H9 (cell line): ENCODE measurements around the gene ARHGAP24. TPM values are rescaled to one million over a fixed set of nuclear protein-coding genes. Genes with fewer than 3 reads are reported as not detected.

Source experiments
- DNase-seq: peaks from one replicate; pipeline ENCODE4 v3.0.0-alpha.2; 2017
- H2AFZ ChIP-seq: one replicate; pipeline ENCODE4 v1.6.1; 2013; ENCODE audit warnings: mild to moderate bottlenecking, low read length, control low read depth, moderate library complexity
- H2AK5ac ChIP-seq: 2 replicates; pipeline ENCODE4 v1.6.1; 2013; ENCODE audit warnings: low read length, control low read depth, mixed read lengths; ENCODE audit not compliant: insufficient read length
- H2BK120ac ChIP-seq: one replicate; pipeline ENCODE4 v1.6.1; 2013; ENCODE audit warnings: low read depth, mild to moderate bottlenecking, low read length, control low read depth, inconsistent platforms; ENCODE audit not compliant: poor library complexity, severe bottlenecking
- H2BK12ac ChIP-seq: 2 replicates; pipeline ENCODE4 v1.6.1; 2013; ENCODE audit warnings: low read length, control low read depth, mixed read lengths, low read depth; ENCODE audit not compliant: insufficient read length
- H2BK15ac ChIP-seq: 2 replicates; pipeline ENCODE4 v1.6.1; 2013; ENCODE audit warnings: low read depth, low read length, control low read depth
- H2BK20ac ChIP-seq: one replicate; pipeline ENCODE4 v1.6.1; 2013; ENCODE audit warnings: low read depth, mild to moderate bottlenecking, low read length, control low read depth, inconsistent platforms; ENCODE audit not compliant: poor library complexity, severe bottlenecking
- H2BK5ac ChIP-seq: 2 replicates; pipeline ENCODE4 v1.6.1; 2013; ENCODE audit warnings: low read length, control low read depth, mixed read lengths; ENCODE audit not compliant: insufficient read length
- H3K14ac ChIP-seq: 2 replicates; pipeline ENCODE4 v1.6.1; 2013; ENCODE audit warnings: low read length, control low read depth; ENCODE audit not compliant: insufficient read depth
- H3K18ac ChIP-seq: 2 replicates; pipeline ENCODE4 v1.6.1; 2013; ENCODE audit warnings: low read depth, mild to moderate bottlenecking, mixed read lengths, low read length, control low read depth; ENCODE audit not compliant: insufficient read length
- H3K23ac ChIP-seq: 2 replicates; pipeline ENCODE4 v1.6.1; 2013; ENCODE audit warnings: low read length, control low read depth, mixed read lengths, low read depth; ENCODE audit not compliant: insufficient read length
- H3K23me2 ChIP-seq: 2 replicates; pipeline ENCODE4 v1.6.1; 2013; ENCODE audit warnings: low read depth, mild to moderate bottlenecking, mixed read lengths, low read length, control low read depth; ENCODE audit not compliant: insufficient read length, poor library complexity, severe bottlenecking
- H3K27ac ChIP-seq: 2 replicates; pipeline ENCODE4 v1.5.1; 2013; ENCODE audit warnings: low read length, control low read depth, mixed read lengths, low read depth; ENCODE audit not compliant: insufficient read length
- H3K27me3 ChIP-seq: 2 replicates; pipeline ENCODE4 v1.6.1; 2013; ENCODE audit warnings: low read length, control low read depth, inconsistent platforms; ENCODE audit not compliant: insufficient read depth
- H3K4ac ChIP-seq: 2 replicates; pipeline ENCODE4 v1.6.1; 2013; ENCODE audit warnings: low read depth, mild to moderate bottlenecking, control low read depth, inconsistent platforms, low read length, moderate library complexity
- H3K4me1 ChIP-seq: 2 replicates; pipeline ENCODE4 v1.6.1; 2013; ENCODE audit warnings: low read length, control low read depth, inconsistent platforms; ENCODE audit not compliant: insufficient read depth
- H3K4me2 ChIP-seq: 2 replicates; pipeline ENCODE4 v1.6.1; 2013; ENCODE audit warnings: low read length, control low read depth, mixed read lengths; ENCODE audit not compliant: insufficient read length, insufficient read depth
- H3K56ac ChIP-seq: 2 replicates; pipeline ENCODE4 v1.6.1; 2013; ENCODE audit warnings: low read depth, mild to moderate bottlenecking, mixed read lengths, low read length, control low read depth; ENCODE audit not compliant: insufficient read length
- H3K79me1 ChIP-seq: 2 replicates; pipeline ENCODE4 v1.6.1; 2013; ENCODE audit warnings: low read depth, mild to moderate bottlenecking, moderate library complexity, low read length, control low read depth, inconsistent platforms; ENCODE audit not compliant: insufficient read depth, poor library complexity, severe bottlenecking
- H3K79me2 ChIP-seq: 2 replicates; pipeline ENCODE4 v1.6.1; 2013; ENCODE audit warnings: low read length, control low read depth, inconsistent platforms; ENCODE audit not compliant: insufficient read depth
- H3K9ac ChIP-seq: 2 replicates; pipeline ENCODE4 v1.6.1; 2013; ENCODE audit warnings: low read length, control low read depth, mixed read lengths; ENCODE audit not compliant: insufficient read length; ENCODE audit errors: extremely low read depth
- H3K9me3 ChIP-seq: one replicate; pipeline ENCODE4 v1.6.1; 2013; ENCODE audit warnings: low read depth, low read length, inconsistent platforms; ENCODE audit not compliant: control insufficient read depth
- H3T11ph ChIP-seq: one replicate; pipeline ENCODE4 v1.6.1; 2013; ENCODE audit warnings: mild to moderate bottlenecking, low read length, control low read depth, inconsistent platforms
- H4K20me1 ChIP-seq: one replicate; pipeline ENCODE4 v1.6.1; 2013; ENCODE audit not compliant: control insufficient read depth, insufficient read length, insufficient read depth
- H4K5ac ChIP-seq: 2 replicates; pipeline ENCODE4 v1.6.1; 2013; ENCODE audit warnings: low read depth, mild to moderate bottlenecking, mixed read lengths, low read length, control low read depth; ENCODE audit not compliant: insufficient read length
- H4K8ac ChIP-seq: replicated peaks from 2 replicates; pipeline ENCODE4 v1.6.1; 2013; ENCODE audit warnings: low read length, control low read depth, mixed read lengths, low read depth; ENCODE audit not compliant: insufficient read length
- H4K91ac ChIP-seq: 2 replicates; pipeline ENCODE4 v1.6.1; 2013; ENCODE audit warnings: low read depth, mild to moderate bottlenecking, moderate library complexity, mixed read lengths, low read length, control low read depth; ENCODE audit not compliant: insufficient read length
- H3K27ac Mint-ChIP-seq, 3 experiments: 2 replicates in 2 of 3; 3 replicates in 1 of 3; pipeline ENCODE4 v1.8.0; 2020 to 2021; ENCODE audit warnings: mixed read lengths in 3 of 3, mild to moderate bottlenecking in 1 of 3, moderate library complexity in 1 of 3
- H3K27me3 Mint-ChIP-seq: 2 replicates; pipeline ENCODE4 v1.8.0; 2021; ENCODE audit warnings: low read depth, mild to moderate bottlenecking, moderate library complexity, mixed read lengths
- H3K36me3 Mint-ChIP-seq, 3 experiments: 2 replicates in 2 of 3; 3 replicates in 1 of 3; pipeline ENCODE4 v1.8.0; 2020 to 2021; ENCODE audit warnings: low read depth in 3 of 3, mixed read lengths in 3 of 3; ENCODE audit not compliant: insufficient read depth in 1 of 3
- H3K4me1 Mint-ChIP-seq, 2 experiments: 2 replicates each; pipeline ENCODE4 v1.8.0; 2020; ENCODE audit warnings: mixed read lengths in 2 of 2
- H3K4me3 Mint-ChIP-seq, 2 experiments: 2 replicates in 1 of 2; 3 replicates in 1 of 2; pipeline ENCODE4 v1.8.0; 2020 to 2021; ENCODE audit warnings: mild to moderate bottlenecking in 2 of 2, mixed read lengths in 2 of 2, moderate library complexity in 1 of 2
- H3K9me3 Mint-ChIP-seq, 2 experiments: 2 replicates in 1 of 2; 3 replicates in 1 of 2; pipeline ENCODE4 v1.8.0; 2020; ENCODE audit warnings: mild to moderate bottlenecking in 2 of 2, mixed read lengths in 2 of 2, moderate library complexity in 1 of 2
- CTCF ChIP-seq: fragments of 200-600 bp; sonication (generic); conservative IDR thresholded peaks from 3 replicates; pipeline ENCODE4 v1.8.0; 2021; ENCODE audit warnings: antibody characterized with exemption, mild to moderate bottlenecking
- WGBS: extraction: QIAGEN DNeasy Blood & Tissue Kit; methylation state at CpG from one replicate; pipeline ENCODE4 v1.1.7; 2013; ENCODE audit warnings: missing lambda C conversion rate, low lambda C conversion rate, mixed read lengths; ENCODE audit not compliant: insufficient read length; ENCODE audit errors: extremely low coverage; 5-methylcytosine and 5-hydroxymethylcytosine counted together
- total RNA-seq: library from RNA; stranded (reverse); gene quantifications from 2 replicates; pipeline ENCODE4 v1.2.1, GENCODE V29; 2021

Gene ARHGAP24
- total RNA-seq, 1 experiment from 2014 or later: 0.37 TPM

GRCh38 chr4:85496126-85496849, 21.3 kb downstream of the ARHGAP24 start:
- Histone ChIP-seq H3K9me3 (no peaks in the 10 kb centered on the region), H2AFZ (no peak overlapping the region), H4K91ac (no peak overlapping the region), H3K18ac (no peak overlapping the region), H4K20me1 (no peaks in the 10 kb centered on the region), H3K23me2 (no peaks in the 10 kb centered on the region), H3K4me2 (no peak overlapping the region), H3K4ac (no peak overlapping the region), H3T11ph (no peak overlapping the region), H3K4me1 (no peaks in the 10 kb centered on the region), H3K56ac (no peak overlapping the region), H2AK5ac (no peak overlapping the region), H3K23ac (no peak overlapping the region), H3K9ac (no peak overlapping the region), H4K8ac (no peak overlapping the region), H3K79me2 (no peaks in the 10 kb centered on the region), H3K27me3 (no peaks in the 10 kb centered on the region), H3K27ac (no peak overlapping the region), H4K5ac (no peak overlapping the region), H3K14ac (no peak overlapping the region), H2BK12ac (no peak overlapping the region), H2BK20ac (no peak overlapping the region), H2BK15ac (no peak overlapping the region), H2BK120ac (no peak overlapping the region), H3K79me1 (no peaks in the 10 kb centered on the region), H2BK5ac (no peak overlapping the region)
- TF ChIP-seq CTCF: no peak
- Mint-ChIP-seq H3K36me3 (no peaks in the 10 kb centered on the region), H3K9me3 (no peaks in the 10 kb centered on the region; a peak in 1 of 5 replicates), H3K4me1 (no peaks in the 10 kb centered on the region; a peak in 2 of 4 replicates), H3K27ac (no peak overlapping the region), H3K4me3 (no peak overlapping the region), H3K27me3 (no peaks in the 10 kb centered on the region)
- no peak for DNase-seq
- WGBS: no CpG with 5 or more reads among the region's 8 CpGs
